ENCODE results near the gene BSCL2. TPM values are rescaled to one million over a fixed set of nuclear protein-coding genes. Genes with fewer than 3 reads are reported as not detected.

Gene BSCL2
- total and polyA plus RNA-seq, 7 experiments from 2014 or later: 28.4 to 63.5 (median 51.2) TPM

DNA sequence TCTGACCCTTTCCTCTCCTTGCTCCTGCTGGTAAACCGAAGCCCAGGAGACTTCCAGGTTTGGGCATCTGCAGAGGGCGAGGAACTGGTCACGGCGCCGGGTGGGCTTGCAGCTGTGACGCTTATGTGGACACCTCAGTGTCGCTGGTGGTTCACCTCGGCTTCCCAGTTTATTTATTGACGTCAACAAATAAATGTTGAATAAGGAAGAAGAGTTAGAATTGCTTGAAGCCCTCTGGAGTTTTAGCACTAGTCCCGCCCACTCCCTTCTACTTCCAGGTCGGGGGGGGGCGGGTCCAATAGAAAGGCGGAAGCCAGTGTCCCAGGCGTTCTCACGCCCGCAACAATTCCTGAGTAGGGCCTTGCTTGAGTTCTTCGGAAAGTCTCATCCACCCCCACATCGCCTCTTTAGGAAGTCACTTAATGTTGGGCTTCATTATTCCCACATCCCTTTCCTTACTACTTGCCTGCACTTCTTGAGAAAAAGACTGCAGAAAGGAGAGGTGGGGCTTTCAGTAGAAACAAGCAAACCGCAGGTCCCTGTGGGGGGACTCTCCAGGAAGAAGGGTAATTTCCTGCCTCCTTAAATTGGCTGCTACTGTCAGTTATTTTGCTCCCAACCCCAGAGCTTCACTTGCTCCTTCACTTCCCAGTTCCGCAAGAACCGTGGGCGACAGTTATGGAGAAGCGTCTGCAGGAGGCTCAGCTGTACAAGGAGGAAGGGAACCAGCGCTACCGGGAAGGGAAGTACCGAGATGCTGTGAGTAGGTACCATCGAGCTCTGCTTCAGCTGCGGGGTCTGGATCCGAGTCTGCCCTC lies 21.2 kb upstream of the BSCL2 start, which contains the start of gene TTC9C:
Gene TTC9C (plus strand): TSS at position 316 of the 818 bp plus-strand sequence. CDS start 363 bp downstream, at position 679.
- ChIA-PET POLR2A (interaction anchor here (0.6 to 17.5 kb wide), 41 partner anchors 9 to 174 kb away, joined by 3 to 347 read pairs (median 7); partner anchors contain the start of genes BSCL2, C11orf98, CSKMT and GNG3), CTCF (interaction anchor here (0.6 to 3.3 kb wide), 8 partner anchors 18 to 112 kb away, joined by 4 to 17 read pairs (median 6); partner anchors contain the start of genes TAF6L, TMEM179B, WDR74 and ZBTB3)
- intact Hi-C loops (cut with micrococcal nuclease): loop anchor here (1.0 to 5.0 kb wide), 5 partner anchors 26 to 136 kb away; partner anchors contain the start of genes ZBTB3 (in 2 of the 2), TAF6L (in 1 of the 2) and TUT1 (in 1 of the 2)
- Histone ChIP-seq H3K4me3 (ENCODE audit: low read length) (peak within 1 kb of the TSS; percentile 87), H3K27ac (ENCODE audit: low read depth, low read length) (peak within 1 kb of the TSS; percentile 92), H3K36me3 (ENCODE audit: control insufficient read depth in 2 of 3, insufficient read depth in 3 of 3, low read length in 3 of 3) (peaks cover 3 to 30% (median 5%) of the 10 kb centered on the region in 3 experiments), H3K27me3 (ENCODE audit: control insufficient read depth in 2 of 2, insufficient read depth in 2 of 2, low read length in 2 of 2) (no peaks in the 10 kb centered on the region), H3K9me3 (ENCODE audit: control insufficient read depth in 2 of 3, low read length in 3 of 3) (no peaks in the 10 kb centered on the region), H3K4me1 (ENCODE audit: control insufficient read depth in 2 of 2, insufficient read depth in 2 of 2, low read length in 2 of 2) (peaks cover 36 to 43% of the 10 kb centered on the region in 2 donors)
- Mint-ChIP-seq H3K36me3 (peaks cover 3 to 38% (median 23%) of the 10 kb centered on the region in 5 donors), H3K27ac (peak within 1 kb of the TSS; percentile 95 to 100 (median 98)), H3K27me3 (peaks cover 0 to 2% (median 0%) of the 10 kb centered on the region in 5 donors), H3K9me3 (peaks cover 0 to 8% (median 0%) of the 10 kb centered on the region in 11 donors), H3K4me3 (peak within 1 kb of the TSS; percentile 91 to 99 (median 96)), H3K4me1 (peaks cover 22 to 60% (median 53%) of the 10 kb centered on the region in 7 donors)
- DNase-seq (peak; percentile 53 to 88 (median 86)), ATAC-seq (peak; percentile 49)

DNA sequence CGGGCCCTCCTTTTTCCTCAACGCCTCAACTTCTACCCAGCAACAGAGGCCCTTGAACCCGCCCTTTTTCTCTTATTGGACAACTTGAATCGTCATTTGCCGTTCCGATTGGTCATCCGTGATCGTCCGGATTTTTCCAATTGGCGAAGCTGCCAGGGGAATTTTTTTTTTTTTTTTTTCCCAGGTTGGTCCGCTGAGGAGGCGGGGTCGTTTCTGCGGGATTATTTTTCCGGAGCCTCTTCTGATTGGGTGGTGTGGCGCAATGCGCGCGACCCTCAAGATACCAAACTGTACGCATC lies 20.6 kb upstream of the BSCL2 start:
- H3K27ac ChIP-seq (ENCODE audit: low read depth, low read length): peak overlapping the region; percentile 92
- no peaks in the 10 kb centered on the region for H3K27me3 ChIP-seq (ENCODE audit: control insufficient read depth in 2 of 2, insufficient read depth in 2 of 2, low read length in 2 of 2)
- no peaks in the 10 kb centered on the region for H3K9me3 ChIP-seq (ENCODE audit: control insufficient read depth in 2 of 3, low read length in 3 of 3)
- DNase-seq: peak in 7 of 9 donors; percentile 73 to 96 (median 93)
- Mint-ChIP-seq H3K9me3 (peaks cover 0 to 8% (median 0%) of the 10 kb centered on the region in 11 donors), H3K27ac (peak overlapping the region; percentile 95 to 100 (median 98)), H3K27me3 (peaks cover 0 to 2% (median 0%) of the 10 kb centered on the region in 5 donors), H3K4me3 (peak overlapping the region; percentile 91 to 99 (median 96)), H3K4me1 (peaks cover 23 to 59% (median 53%) of the 10 kb centered on the region in 7 donors), H3K36me3 (peaks cover 0 to 36% (median 20%) of the 10 kb centered on the region in 5 donors)
- peak overlapping the region; percentile 87 for H3K4me3 ChIP-seq (ENCODE audit: low read length)
- peaks cover 36 to 40% of the 10 kb centered on the region in 2 donors for H3K4me1 ChIP-seq (ENCODE audit: control insufficient read depth in 2 of 2, insufficient read depth in 2 of 2, low read length in 2 of 2)
- POLR2A ChIA-PET: interaction anchor here (0.6 to 17.5 kb wide), 52 partner anchors 9 to 600 kb away, joined by 3 to 347 read pairs (median 6); partner anchors contain the start of genes BSCL2, C11orf98, CSKMT and EEF1G
- peaks cover 2 to 30% (median 10%) of the 10 kb centered on the region in 3 experiments for H3K36me3 ChIP-seq (ENCODE audit: control insufficient read depth in 2 of 3, insufficient read depth in 3 of 3, low read length in 3 of 3)
- ATAC-seq: peak; percentile 71
- CTCF ChIA-PET: interaction anchor here (0.6 to 3.3 kb wide), 9 partner anchors 17 to 185 kb away, joined by 3 to 17 read pairs (median 5); partner anchors contain the start of genes TMEM179B, WDR74 and ZBTB3
- intact Hi-C loops (cut with micrococcal nuclease): loop anchor here (1.0 to 5.0 kb wide), 25 partner anchors 19 to 1111 kb away; partner anchors contain the start of genes EEF1G (in 2 of the 2), GANAB (in 2 of the 2), NXF1 (in 2 of the 2) and STX5 (in 2 of the 2)

DNA sequence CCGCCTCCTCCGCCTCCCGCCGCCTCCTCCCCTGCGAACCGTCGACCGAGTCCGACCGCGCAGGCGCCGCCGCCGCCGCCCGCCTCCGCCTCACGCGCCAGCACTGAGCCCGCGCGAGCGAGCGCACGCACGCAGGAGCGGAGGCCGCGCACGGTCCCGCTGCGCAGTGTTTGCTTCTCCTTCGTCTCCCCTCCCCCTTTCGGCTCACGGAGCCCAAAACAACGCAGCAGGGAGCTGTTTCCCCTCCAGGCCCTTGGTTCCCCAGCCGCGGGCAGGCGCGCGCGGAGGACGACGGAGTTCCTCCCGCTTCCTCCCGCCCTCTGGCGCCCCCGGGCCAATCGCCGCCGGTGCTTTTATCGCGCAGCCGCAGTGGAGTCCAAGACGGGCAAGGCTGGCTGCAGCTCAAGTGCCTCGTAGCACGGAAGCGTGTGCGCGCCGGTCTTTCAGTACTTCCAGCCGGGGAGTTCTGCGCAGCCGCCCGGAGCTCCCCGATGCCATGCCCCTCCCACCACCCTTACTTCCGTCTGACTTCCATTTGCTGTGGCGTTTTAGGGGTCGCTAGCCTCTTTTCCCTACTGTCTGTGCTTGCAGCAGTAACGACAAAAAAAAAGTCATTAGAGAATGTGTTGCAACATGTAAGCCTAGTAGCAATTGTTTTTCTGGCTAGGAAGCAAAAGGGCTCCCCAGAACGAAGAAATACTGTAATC lies 20.1 kb upstream of the BSCL2 start, which contains the start of gene HNRNPUL2:
Gene HNRNPUL2 (minus strand): TSS at position 293 of the 707 bp plus-strand sequence. CDS start 301 bp downstream, outside the sequence.
- ChIA-PET CTCF (interaction anchor here (0.6 to 3.3 kb wide), 9 partner anchors 17 to 184 kb away, joined by 3 to 17 read pairs (median 5); partner anchors contain the start of genes TMEM179B, WDR74 and ZBTB3), POLR2A (interaction anchor here (0.6 to 17.5 kb wide), 56 partner anchors 8 to 1509 kb away, joined by 3 to 347 read pairs (median 6); partner anchors contain the start of genes BSCL2, C11orf98, CSKMT and EEF1G)
- ATAC-seq: peak; percentile 89
- Histone ChIP-seq H3K4me3 (ENCODE audit: low read length) (peak within 1 kb of the TSS; percentile 87), H3K9me3 (ENCODE audit: control insufficient read depth in 2 of 3, low read length in 3 of 3) (no peaks in the 10 kb centered on the region), H3K27ac (ENCODE audit: low read depth, low read length) (peak within 1 kb of the TSS; percentile 92), H3K4me1 (ENCODE audit: control insufficient read depth in 2 of 2, insufficient read depth in 2 of 2, low read length in 2 of 2) (peaks cover 36% of the 10 kb centered on the region in 2 donors), H3K27me3 (ENCODE audit: control insufficient read depth in 2 of 2, insufficient read depth in 2 of 2, low read length in 2 of 2) (no peaks in the 10 kb centered on the region), H3K36me3 (ENCODE audit: control insufficient read depth in 2 of 3, insufficient read depth in 3 of 3, low read length in 3 of 3) (peaks cover 7 to 34% (median 15%) of the 10 kb centered on the region in 3 experiments)
- peaks cover 0 to 2% (median 0%) of the 10 kb centered on the region in 5 donors for H3K27me3 Mint-ChIP-seq
- intact Hi-C loops (cut with micrococcal nuclease): loop anchor here (1.0 to 5.0 kb wide), 23 partner anchors 18 to 1111 kb away; partner anchors contain the start of genes EEF1G (in 2 of the 2), GANAB (in 2 of the 2), NXF1 (in 2 of the 2) and STX5 (in 2 of the 2)
- peaks cover 0 to 8% (median 0%) of the 10 kb centered on the region in 11 donors for H3K9me3 Mint-ChIP-seq
- peak within 1 kb of the TSS; percentile 95 to 100 (median 98) for H3K27ac Mint-ChIP-seq
- H3K36me3 Mint-ChIP-seq: peaks cover 0 to 41% (median 25%) of the 10 kb centered on the region in 5 donors
- peaks cover 23 to 63% (median 56%) of the 10 kb centered on the region in 7 donors for H3K4me1 Mint-ChIP-seq
- H3K4me3 Mint-ChIP-seq: peak within 1 kb of the TSS; percentile 91 to 99 (median 96)
- peak; percentile 96 to 100 (median 99) for DNase-seq

DNA sequence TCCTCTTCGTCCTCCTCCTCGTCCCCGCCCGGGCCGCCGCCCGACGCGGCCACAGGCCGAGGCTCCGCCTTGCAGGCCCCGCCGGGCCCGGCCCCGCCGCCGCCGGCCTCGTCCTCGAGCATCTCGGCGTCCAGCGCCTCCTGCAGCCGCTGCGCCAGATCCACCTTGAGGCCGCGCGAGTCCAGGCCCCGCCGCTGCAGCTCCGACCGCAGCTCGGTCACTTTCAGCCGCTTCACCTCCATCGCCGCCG lies 19.6 kb upstream of the BSCL2 start:
- ATAC-seq: peak; percentile 0
- POLR2A ChIA-PET: interaction anchor here (0.6 to 17.5 kb wide), 45 partner anchors 11 to 1509 kb away, joined by 3 to 347 read pairs (median 6); partner anchors contain the start of genes BSCL2, C11orf98, CSKMT and EML3
- Histone ChIP-seq H3K27me3 (ENCODE audit: control insufficient read depth in 2 of 2, insufficient read depth in 2 of 2, low read length in 2 of 2) (no peaks in the 10 kb centered on the region), H3K27ac (ENCODE audit: low read depth, low read length) (peak overlapping the region; percentile 92), H3K4me1 (ENCODE audit: control insufficient read depth in 2 of 2, insufficient read depth in 2 of 2, low read length in 2 of 2) (peaks cover 36 to 41% of the 10 kb centered on the region in 2 donors), H3K9me3 (ENCODE audit: control insufficient read depth in 2 of 3, low read length in 3 of 3) (no peaks in the 10 kb centered on the region), H3K36me3 (ENCODE audit: control insufficient read depth in 2 of 3, insufficient read depth in 3 of 3, low read length in 3 of 3) (peaks cover 11 to 39% (median 19%) of the 10 kb centered on the region in 3 experiments), H3K4me3 (ENCODE audit: low read length) (peak overlapping the region; percentile 87)
- Mint-ChIP-seq H3K36me3 (peaks cover 0 to 46% (median 28%) of the 10 kb centered on the region in 5 donors), H3K9me3 (peaks cover 0 to 8% (median 0%) of the 10 kb centered on the region in 11 donors), H3K27me3 (peaks cover 0 to 2% (median 0%) of the 10 kb centered on the region in 5 donors), H3K4me1 (peaks cover 23 to 68% (median 61%) of the 10 kb centered on the region in 7 donors), H3K4me3 (peak overlapping the region; percentile 91 to 99 (median 96)), H3K27ac (peak overlapping the region in 7 of 9 donors; percentile 95 to 100 (median 97))
- DNase-seq: no peak
- CTCF ChIA-PET: interaction anchor here (1.2 to 3.3 kb wide), 6 partner anchors 16 to 134 kb away, joined by 4 to 17 read pairs (median 7); partner anchors contain the start of genes TMEM179B, WDR74 and ZBTB3
- intact Hi-C loops (cut with micrococcal nuclease): loop anchor here (1.0 to 5.0 kb wide), 23 partner anchors 18 to 1112 kb away; partner anchors contain the start of genes EEF1G (in 2 of the 2), GANAB (in 2 of the 2), NXF1 (in 2 of the 2) and STX5 (in 2 of the 2)

DNA sequence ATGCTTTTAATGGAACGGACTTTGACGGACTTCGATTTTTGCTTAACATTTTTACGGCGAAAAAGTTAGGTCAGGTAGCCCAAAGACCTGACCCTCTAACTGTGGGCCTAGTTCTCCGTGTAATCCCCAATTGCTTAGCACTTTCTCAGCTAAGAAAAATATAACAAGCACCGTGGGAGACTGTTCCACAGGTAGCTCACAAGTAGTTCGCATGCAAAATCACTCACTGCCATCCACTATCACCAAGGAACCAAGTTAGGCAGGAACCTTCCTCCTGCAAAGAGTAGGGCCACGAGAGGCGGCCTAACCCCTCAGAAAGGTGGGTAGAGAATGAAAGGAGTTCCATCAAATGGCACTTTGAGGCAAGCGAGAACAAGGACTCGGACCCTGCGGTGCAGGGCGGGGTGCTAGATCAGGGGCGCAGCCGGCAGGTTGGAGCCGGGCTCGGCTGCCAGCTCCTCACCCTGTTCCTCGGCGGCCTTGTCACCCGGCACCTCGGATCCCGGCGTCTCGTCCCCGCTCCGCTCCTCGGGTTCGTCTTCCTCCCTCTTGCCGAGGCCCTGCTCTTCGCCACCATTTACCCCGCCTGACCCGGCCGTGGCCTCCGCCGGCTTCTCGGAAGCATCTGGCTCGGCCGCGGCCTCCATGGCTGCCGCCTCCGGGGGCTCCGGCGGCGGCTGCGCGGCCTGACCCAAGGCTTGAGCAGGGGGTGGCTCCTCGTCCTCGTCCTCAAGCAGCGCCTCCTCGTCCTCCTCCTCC lies 19.1 kb upstream of the BSCL2 start:
- DNase-seq (peak in 5 of 9 donors; percentile 16 to 34 (median 23)), ATAC-seq (no peak)
- Mint-ChIP-seq H3K9me3 (peaks cover 0 to 8% (median 0%) of the 10 kb centered on the region in 11 donors), H3K4me1 (peaks cover 23 to 70% (median 60%) of the 10 kb centered on the region in 7 donors), H3K27me3 (peaks cover 0 to 2% (median 0%) of the 10 kb centered on the region in 5 donors), H3K36me3 (peaks cover 0 to 46% (median 33%) of the 10 kb centered on the region in 5 donors), H3K27ac (peak overlapping the region; percentile 84 to 99 (median 91)), H3K4me3 (peak overlapping the region; percentile 91 to 99 (median 96))
- intact Hi-C loops (cut with micrococcal nuclease): loop anchor here (2.0 to 5.0 kb wide), 5 partner anchors 48 to 1112 kb away; partner anchors contain the start of genes FEN1 (in 1 of the 2), MARK2 (in 1 of the 2), NXF1 (in 1 of the 2) and TMEM258 (in 1 of the 2)
- peak overlapping the region; percentile 92 for H3K27ac ChIP-seq (ENCODE audit: low read depth, low read length)
- no peaks in the 10 kb centered on the region for H3K27me3 ChIP-seq (ENCODE audit: control insufficient read depth in 2 of 2, insufficient read depth in 2 of 2, low read length in 2 of 2)
- peaks cover 16 to 40% (median 24%) of the 10 kb centered on the region in 3 experiments for H3K36me3 ChIP-seq (ENCODE audit: control insufficient read depth in 2 of 3, insufficient read depth in 3 of 3, low read length in 3 of 3)
- ChIA-PET CTCF (interaction anchor here (0.8 to 1.8 kb wide), 2 partner anchors 83 to 134 kb away, joined by 3 to 5 read pairs; no protein-coding TSS in a partner anchor), POLR2A (interaction anchor here (0.5 to 17.5 kb wide), 40 partner anchors 9 to 302 kb away, joined by 3 to 347 read pairs (median 6); partner anchors contain the start of genes BSCL2, C11orf98, CSKMT and EML3)
- no peaks in the 10 kb centered on the region for H3K9me3 ChIP-seq (ENCODE audit: control insufficient read depth in 2 of 3, low read length in 3 of 3)
- peak overlapping the region; percentile 87 for H3K4me3 ChIP-seq (ENCODE audit: low read length)
- peaks cover 36 to 40% of the 10 kb centered on the region in 2 donors for H3K4me1 ChIP-seq (ENCODE audit: control insufficient read depth in 2 of 2, insufficient read depth in 2 of 2, low read length in 2 of 2)
